Activated CD4-positive, alpha-beta memory T cell treated with anti-CD3 and anti-CD28 coated beads for 36 hours (primary cell): ENCODE measurements around the gene FUT6. TPM values are rescaled to one million over a fixed set of nuclear protein-coding genes. Genes with fewer than 3 reads are reported as not detected.
"Not testable (repeated sequence)": the region's sequence is repeated elsewhere in the genome, so short reads cannot be mapped to it uniquely, and the experiment has no call there.

Source experiments
- CTCF ChIA-PET: fragments of 350-600 bp; sonication (Branson Sonifier 250); formaldehyde crosslinking; loops from one replicate; lab custom pipeline; 2021; ENCODE audit warnings: antibody characterized with exemption, inconsistent platforms; lab: Charles Lee
- POLR2A ChIA-PET: fragments of 350-600 bp; sonication (Branson Sonifier 250); formaldehyde crosslinking; loops from one replicate; lab custom pipeline; 2021; ENCODE audit warnings: antibody characterized with exemption; lab: Charles Lee
- DNase-seq: peaks from one replicate; pipeline ENCODE4 v3.0.0-alpha.2; 2020
- H3K27ac Mint-ChIP-seq: one replicate; pipeline ENCODE4 v1.8.0; 2021; ENCODE audit warnings: mixed read lengths
- H3K27me3 Mint-ChIP-seq: one replicate; pipeline ENCODE4 v1.8.0; 2021; ENCODE audit warnings: mixed read lengths
- H3K36me3 Mint-ChIP-seq: one replicate; pipeline ENCODE4 v1.8.0; 2021; ENCODE audit warnings: mixed read lengths
- H3K4me1 Mint-ChIP-seq: one replicate; pipeline ENCODE4 v1.8.0; 2021; ENCODE audit warnings: low read depth, mixed read lengths
- H3K4me3 Mint-ChIP-seq: one replicate; pipeline ENCODE4 v1.8.0; 2021; ENCODE audit warnings: mild to moderate bottlenecking, mixed read lengths
- H3K9me3 Mint-ChIP-seq: one replicate; pipeline ENCODE4 v1.8.0; 2021; ENCODE audit warnings: mixed read lengths
- intact Hi-C: fragments of 100-400 bp; cut with micrococcal nuclease; formaldehyde crosslinking; loops from one replicate; pipeline ENCODE4 v1.15.1; 2023
- total RNA-seq, 2 experiments: library from RNA; stranded (reverse); gene quantifications; one replicate each; pipeline ENCODE4 v1.2.3, GENCODE V29; 2021

The FUT6 gene
- not detected for total RNA-seq

- CTCF ChIA-PET, result no interaction called here
- no peak for DNase-seq
- Mint-ChIP-seq H3K4me3 (no peak within 1 kb of the TSS), H3K27me3 (peaks cover 3% of the 10 kb centered on the region), H3K4me1 (no peaks in the 10 kb centered on the region), H3K36me3 (no peaks in the 10 kb centered on the region), H3K27ac (no peak within 1 kb of the TSS), H3K9me3 (no peaks in the 10 kb centered on the region)
- POLR2A ChIA-PET, result no interaction called here
- intact Hi-C loops, result no loop called here
These were observed at the start of gene FUT6 for GRCh38 chr19:5839065-5840017. Gene FUT6 (minus strand): TSS chr19:5839702. CDS start chr19:5832567, 7,135 bp downstream.

DNA sequence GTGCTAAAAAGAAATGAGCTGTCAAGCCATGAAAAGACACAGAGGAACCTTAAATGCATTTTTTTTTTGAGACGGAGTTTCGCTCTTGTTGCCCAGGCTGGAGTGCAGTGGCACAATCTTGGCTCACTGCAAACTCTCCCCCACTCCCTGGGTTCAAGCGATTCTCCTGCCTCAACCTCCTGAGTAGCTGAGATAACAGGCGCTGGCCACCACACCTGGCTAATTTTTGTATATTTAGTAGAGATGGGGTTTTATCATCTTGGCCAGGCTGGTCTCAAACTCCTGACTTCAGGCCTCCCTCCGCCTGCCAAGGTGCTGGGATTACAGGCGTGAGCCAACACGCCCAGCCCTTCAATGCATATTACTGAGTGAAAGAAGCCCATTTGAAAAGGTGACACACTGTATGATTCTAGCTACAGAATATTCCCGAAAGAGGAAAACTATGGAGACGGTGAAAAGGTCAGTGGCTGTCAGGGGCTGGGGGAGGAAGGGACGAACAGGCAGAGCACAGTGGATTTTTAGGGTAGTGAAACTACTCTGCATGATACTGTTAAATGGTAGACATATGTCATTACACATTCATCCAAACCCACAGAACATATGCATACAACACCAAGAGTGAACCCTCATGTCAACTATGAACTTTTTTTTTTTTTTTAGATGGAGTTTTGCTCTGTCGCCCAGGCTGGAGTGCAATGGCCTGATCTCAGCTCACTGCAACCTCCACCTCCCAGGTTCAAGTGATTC, 44.7 kb upstream of the FUT6 start:
- POLR2A ChIA-PET, intact Hi-C loops, H3K9me3 Mint-ChIP-seq, H3K27me3 Mint-ChIP-seq, H3K27ac Mint-ChIP-seq, DNase-seq, H3K4me3 Mint-ChIP-seq, H3K4me1 Mint-ChIP-seq, H3K36me3 Mint-ChIP-seq: not testable (repeated sequence)
- CTCF ChIA-PET, result interaction anchor here (0.5 kb wide), 1 partner anchor 80 kb away, joined by 5 read pairs; no protein-coding TSS in a partner anchor

DNA sequence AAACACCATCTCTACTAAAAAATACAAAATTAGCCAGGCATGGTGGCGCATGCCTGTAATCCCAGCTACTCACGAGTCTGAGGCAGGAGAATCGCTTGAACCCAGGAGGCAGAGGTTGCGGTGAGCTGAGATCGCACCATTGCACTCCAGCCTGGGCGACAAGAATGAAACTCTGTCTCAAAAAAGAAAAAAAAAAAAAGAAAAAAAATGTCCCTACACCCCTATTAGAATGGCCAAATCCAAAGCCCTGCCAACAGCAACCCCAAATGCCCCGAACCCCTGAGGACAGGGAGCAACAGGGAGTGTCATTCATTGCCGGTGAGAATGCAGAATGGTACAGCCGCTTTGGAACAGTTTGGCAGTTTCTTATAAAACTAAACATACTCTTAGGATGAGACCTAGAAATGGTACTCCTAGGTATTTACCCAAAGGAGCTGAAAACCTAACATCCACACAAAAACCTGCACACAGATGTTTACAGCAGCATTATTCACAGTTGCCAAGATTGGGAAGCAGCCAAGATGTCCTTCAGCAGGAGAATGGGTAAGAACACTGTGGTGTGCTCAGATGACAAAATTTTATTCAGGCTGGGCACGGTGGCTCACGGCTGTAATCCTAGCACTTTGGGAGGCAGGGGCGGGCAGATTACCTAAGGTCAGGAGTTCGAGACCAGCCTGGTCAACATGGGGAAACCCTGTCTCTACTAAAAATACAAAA, 43.8 kb upstream of the FUT6 start:
- H3K9me3 Mint-ChIP-seq, POLR2A ChIA-PET, H3K36me3 Mint-ChIP-seq, H3K4me3 Mint-ChIP-seq, CTCF ChIA-PET, intact Hi-C loops, H3K27ac Mint-ChIP-seq, H3K27me3 Mint-ChIP-seq, DNase-seq, H3K4me1 Mint-ChIP-seq: not testable (repeated sequence)

- Mint-ChIP-seq H3K4me3 (no peak overlapping the region), H3K27me3 (peaks cover 6% of the 10 kb centered on the region), H3K27ac (no peak overlapping the region), H3K36me3 (no peaks in the 10 kb centered on the region), H3K4me1 (no peaks in the 10 kb centered on the region), H3K9me3 (no peaks in the 10 kb centered on the region)
- ChIA-PET CTCF (no interaction called here), POLR2A (no interaction called here)
- DNase-seq, result no peak
- intact Hi-C loops, result no loop called here
These were observed 43.0 kb upstream of the FUT6 start for GRCh38 chr19:5882421-5882968.

DNA sequence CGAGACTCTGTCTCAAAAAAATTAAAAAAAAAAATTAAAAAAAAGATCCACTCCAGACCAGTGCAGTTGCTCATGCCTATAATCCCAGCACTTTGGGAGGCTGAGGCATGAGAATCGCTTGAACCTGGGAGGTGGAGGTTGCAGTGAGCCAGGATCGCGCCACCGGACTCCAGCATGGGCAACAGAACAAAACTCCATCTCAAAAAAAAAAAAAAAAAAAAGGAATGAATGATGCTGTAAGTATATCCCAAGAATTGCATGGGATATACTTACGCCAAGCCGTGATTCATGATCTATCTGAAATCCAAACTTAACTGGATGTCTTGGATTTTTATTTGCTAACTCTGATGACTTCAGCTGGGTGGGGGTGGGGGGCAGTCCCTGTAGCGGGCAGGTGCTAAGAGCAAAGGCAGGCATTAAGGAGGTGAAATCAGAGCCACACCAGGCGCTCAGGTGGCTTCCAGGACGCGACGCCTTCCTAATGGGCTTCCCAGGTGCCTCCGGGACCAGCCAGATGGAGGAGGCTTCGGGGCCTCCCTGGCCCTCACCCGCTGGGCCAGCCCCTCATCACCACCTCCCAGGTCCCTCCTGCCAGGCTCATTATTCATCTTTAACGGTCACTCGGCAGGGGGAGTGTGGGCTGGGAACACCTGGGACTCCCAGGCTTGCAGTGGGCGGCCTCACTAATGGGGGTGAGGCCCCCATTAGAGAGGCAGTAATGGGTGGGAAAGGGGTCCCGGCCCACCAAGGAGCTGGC, 42.2 kb upstream of the FUT6 start:
- Mint-ChIP-seq H3K27ac (no peak overlapping the region), H3K4me3 (no peak overlapping the region), H3K4me1 (no peaks in the 10 kb centered on the region), H3K36me3 (no peaks in the 10 kb centered on the region), H3K27me3 (peaks cover 9% of the 10 kb centered on the region), H3K9me3 (no peaks in the 10 kb centered on the region)
- DNase-seq, result no peak
- intact Hi-C loops, result no loop called here
- CTCF ChIA-PET, result no interaction called here
- POLR2A ChIA-PET, result no interaction called here

DNA sequence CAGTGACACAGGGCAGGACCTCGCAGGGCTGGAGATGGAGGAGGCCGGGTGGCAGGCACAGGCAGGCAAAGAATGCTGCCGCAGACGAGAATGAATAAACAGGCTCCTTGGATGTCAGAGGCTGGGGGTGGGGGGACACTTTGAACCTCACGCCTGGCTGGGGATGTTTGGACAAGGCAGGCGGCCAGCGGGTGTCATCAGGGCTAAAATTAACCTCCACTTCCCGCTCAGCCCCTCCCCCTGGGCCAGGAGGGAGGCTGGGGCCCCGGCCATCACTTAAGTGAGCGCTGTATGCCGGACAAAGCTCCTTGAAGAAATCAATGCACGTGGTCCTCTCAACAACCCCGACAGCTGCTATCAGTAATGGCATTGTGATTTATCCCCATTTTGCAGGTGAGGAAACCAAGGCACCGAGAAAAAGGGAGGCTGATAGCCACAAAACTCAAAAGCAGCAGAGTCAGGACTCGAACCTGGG, 41.1 kb upstream of the FUT6 start:
- intact Hi-C loops, result no loop called here
- no peaks in the 10 kb centered on the region for H3K4me1 Mint-ChIP-seq
- no peaks in the 10 kb centered on the region for H3K9me3 Mint-ChIP-seq
- no peaks in the 10 kb centered on the region for H3K36me3 Mint-ChIP-seq
- no peak overlapping the region for H3K4me3 Mint-ChIP-seq
- H3K27me3 Mint-ChIP-seq, result peaks cover 9% of the 10 kb centered on the region
- H3K27ac Mint-ChIP-seq, result no peak overlapping the region
- ChIA-PET CTCF (no interaction called here), POLR2A (no interaction called here)
- no peak for DNase-seq

- intact Hi-C loops, result no loop called here
- POLR2A ChIA-PET, result no interaction called here
- H3K27me3 Mint-ChIP-seq, result peaks cover 9% of the 10 kb centered on the region
These were observed 40.7 kb upstream of the FUT6 start for GRCh38 chr19:5880196-5880595.

DNA sequence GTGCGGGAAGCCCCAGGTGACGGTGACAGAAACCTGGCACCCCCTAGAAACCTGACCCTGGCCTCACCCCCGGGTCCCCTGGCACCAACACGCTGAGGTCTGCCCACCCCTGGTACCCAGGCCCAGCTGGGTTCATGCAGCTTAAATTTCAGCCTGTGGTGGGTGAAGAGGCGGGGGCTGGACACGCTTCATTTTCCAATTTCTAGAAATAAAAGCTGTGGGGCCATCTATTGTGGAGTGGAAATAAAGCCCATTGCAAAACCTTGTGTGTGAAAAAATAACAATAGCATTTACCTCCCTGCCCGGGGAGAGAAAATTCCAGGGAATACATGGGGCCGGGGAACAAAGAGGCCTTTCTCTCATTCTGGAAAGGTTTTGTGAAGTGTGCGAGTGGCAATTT, 38.4 kb upstream of the FUT6 start:
- H3K9me3 Mint-ChIP-seq, result no peaks in the 10 kb centered on the region
- H3K36me3 Mint-ChIP-seq, result no peaks in the 10 kb centered on the region
- no peaks in the 10 kb centered on the region for H3K4me1 Mint-ChIP-seq
- CTCF ChIA-PET, result no interaction called here
- H3K27me3 Mint-ChIP-seq, result peaks cover 9% of the 10 kb centered on the region
- DNase-seq, result no peak
- intact Hi-C loops, result no loop called here
- H3K4me3 Mint-ChIP-seq, result no peak overlapping the region
- H3K27ac Mint-ChIP-seq, result no peak overlapping the region
- POLR2A ChIA-PET, result no interaction called here

More at GRCh38 chr19:5880196-5880595, 40.7 kb upstream of the FUT6 start:
- Mint-ChIP-seq H3K36me3 (no peaks in the 10 kb centered on the region), H3K4me1 (no peaks in the 10 kb centered on the region), H3K4me3 (no peak overlapping the region), H3K27ac (no peak overlapping the region), H3K9me3 (no peaks in the 10 kb centered on the region)
- CTCF ChIA-PET, result no interaction called here
- no peak for DNase-seq

DNA sequence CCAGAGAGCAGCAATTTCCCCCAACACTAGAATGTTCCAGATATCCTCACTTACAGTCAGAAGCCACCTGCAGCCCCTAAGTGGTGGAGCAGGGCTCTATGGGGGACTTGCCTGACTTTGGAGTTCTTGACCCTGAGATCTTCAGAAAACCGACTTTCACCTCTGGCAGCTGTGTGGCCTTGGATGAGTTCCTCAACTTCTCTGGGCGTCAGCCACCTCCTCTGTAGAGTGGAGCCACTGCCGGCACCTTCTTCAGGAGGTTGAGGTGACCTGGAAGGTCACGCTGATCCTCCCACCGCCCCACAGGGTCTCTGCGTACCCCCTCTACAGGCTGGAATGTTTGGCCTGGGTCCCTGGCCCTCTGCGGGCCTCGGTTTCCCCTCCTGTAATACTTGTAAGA, 37.9 kb upstream of the FUT6 start:
- ChIA-PET CTCF (no interaction called here), POLR2A (no interaction called here)
- intact Hi-C loops, result no loop called here
- Mint-ChIP-seq H3K27me3 (peaks cover 7% of the 10 kb centered on the region), H3K9me3 (no peaks in the 10 kb centered on the region), H3K4me3 (no peak overlapping the region), H3K27ac (no peak overlapping the region), H3K36me3 (no peaks in the 10 kb centered on the region), H3K4me1 (no peaks in the 10 kb centered on the region)
- no peak for DNase-seq

- intact Hi-C loops, result not testable (repeated sequence)
These were observed 35.0 kb upstream of the FUT6 start for GRCh38 chr19:5874496-5874895.

DNA sequence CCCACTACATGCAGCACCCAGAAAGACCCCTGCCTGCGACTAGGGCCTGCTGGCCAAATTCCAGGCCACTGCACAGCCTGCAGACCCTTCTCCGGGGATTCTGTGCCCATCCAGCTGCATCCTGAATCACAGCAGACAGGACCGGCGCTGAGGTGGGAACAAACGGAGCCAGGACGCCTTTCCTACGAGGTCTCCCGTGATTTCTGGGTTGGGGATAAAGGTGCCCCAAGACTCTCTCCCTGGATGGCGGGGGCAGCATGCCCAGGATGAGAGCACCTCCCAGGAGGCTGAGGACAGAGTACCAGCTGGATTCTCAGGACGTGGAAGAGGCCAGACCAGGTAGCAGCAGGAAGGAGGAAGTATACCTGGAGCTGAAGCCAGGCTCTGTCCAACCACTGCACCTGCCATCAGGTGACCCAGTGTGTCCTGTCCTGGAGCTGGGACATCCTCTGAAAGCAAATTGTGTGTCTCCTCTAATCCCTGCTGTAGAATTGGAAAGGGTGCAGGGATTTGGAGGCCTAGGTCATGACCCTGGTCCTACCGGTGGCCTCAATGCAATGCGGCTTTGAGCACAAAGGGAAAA, 34.2 kb upstream of the FUT6 start:
- no peak for DNase-seq
- Mint-ChIP-seq H3K9me3 (no peaks in the 10 kb centered on the region), H3K4me3 (no peak overlapping the region), H3K27ac (no peak overlapping the region), H3K27me3 (peaks cover 3% of the 10 kb centered on the region), H3K36me3 (no peaks in the 10 kb centered on the region), H3K4me1 (no peaks in the 10 kb centered on the region)
- CTCF ChIA-PET, result no interaction called here
- POLR2A ChIA-PET, result no interaction called here
- intact Hi-C loops, result no loop called here

More at GRCh38 chr19:5874496-5874895, 35.0 kb upstream of the FUT6 start:
- H3K4me1 Mint-ChIP-seq, H3K4me3 Mint-ChIP-seq, H3K27me3 Mint-ChIP-seq, DNase-seq, POLR2A ChIA-PET, CTCF ChIA-PET, H3K9me3 Mint-ChIP-seq, H3K36me3 Mint-ChIP-seq, H3K27ac Mint-ChIP-seq: not testable (repeated sequence)
